ENCODE data around the gene INPPL1.

- TF ChIP-seq CTCF (conservative IDR thresholded peaks at IDR 0.05; ENCODE audit: low read length) (no peak), EZH2phosphoT487 (IDR thresholded peaks at IDR 0.05; ENCODE audit: borderline replicate concordance, low read depth, low read length) (no peak)
These were observed 47.4 kb downstream of the INPPL1 start for GRCh38 chr11:72271980-72272379.
